ENCODE data around the gene CHD9NB. TPM values are rescaled to one million over a fixed set of nuclear protein-coding genes. Genes with fewer than 3 reads are reported as not detected.

The CHD9NB gene
- total RNA-seq, 4 donors from 2014 or later = 0.13 to 0.72 TPM; not detected in 2

DNA sequence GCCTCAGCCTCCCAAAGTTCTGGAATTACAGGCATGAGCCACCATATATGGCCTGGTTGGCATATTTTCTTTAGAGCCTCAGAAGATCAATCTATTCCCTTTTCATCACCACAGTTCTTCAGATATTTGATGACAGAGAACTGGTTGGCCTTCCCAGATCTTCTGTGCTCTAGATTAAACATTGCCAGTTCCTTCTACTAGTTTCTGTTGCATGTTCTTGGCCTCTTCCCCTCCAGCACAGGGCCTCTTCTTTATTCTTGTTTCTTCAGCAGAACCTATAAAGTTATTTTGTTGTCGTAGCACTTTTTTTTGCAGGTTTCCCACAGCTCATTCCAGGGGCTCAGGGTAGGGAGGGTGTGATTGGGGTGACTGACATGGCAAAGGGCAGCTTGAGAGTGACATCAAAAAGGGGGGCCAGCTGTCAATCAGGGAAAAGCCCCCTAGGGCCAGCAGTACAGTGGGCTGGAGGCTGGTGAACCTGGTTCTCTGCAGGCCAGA, 11.4 kb upstream of the CHD9NB start:
- peak overlapping the region in 3 of 4 donors; percentile 15 to 65 (median 52) for H3K27ac ChIP-seq
- H3K4me1 ChIP-seq = peaks cover 31 to 45% of the 10 kb centered on the region in 2 donors
- H3K9me3 ChIP-seq = no peaks in the 10 kb centered on the region
- H3K36me3 ChIP-seq = no peaks in the 10 kb centered on the region
- intact Hi-C loops (cut with DNase I; ENCODE audit: low total_unique reads) = no loop called here
- TF ChIP-seq, protein P1, sequence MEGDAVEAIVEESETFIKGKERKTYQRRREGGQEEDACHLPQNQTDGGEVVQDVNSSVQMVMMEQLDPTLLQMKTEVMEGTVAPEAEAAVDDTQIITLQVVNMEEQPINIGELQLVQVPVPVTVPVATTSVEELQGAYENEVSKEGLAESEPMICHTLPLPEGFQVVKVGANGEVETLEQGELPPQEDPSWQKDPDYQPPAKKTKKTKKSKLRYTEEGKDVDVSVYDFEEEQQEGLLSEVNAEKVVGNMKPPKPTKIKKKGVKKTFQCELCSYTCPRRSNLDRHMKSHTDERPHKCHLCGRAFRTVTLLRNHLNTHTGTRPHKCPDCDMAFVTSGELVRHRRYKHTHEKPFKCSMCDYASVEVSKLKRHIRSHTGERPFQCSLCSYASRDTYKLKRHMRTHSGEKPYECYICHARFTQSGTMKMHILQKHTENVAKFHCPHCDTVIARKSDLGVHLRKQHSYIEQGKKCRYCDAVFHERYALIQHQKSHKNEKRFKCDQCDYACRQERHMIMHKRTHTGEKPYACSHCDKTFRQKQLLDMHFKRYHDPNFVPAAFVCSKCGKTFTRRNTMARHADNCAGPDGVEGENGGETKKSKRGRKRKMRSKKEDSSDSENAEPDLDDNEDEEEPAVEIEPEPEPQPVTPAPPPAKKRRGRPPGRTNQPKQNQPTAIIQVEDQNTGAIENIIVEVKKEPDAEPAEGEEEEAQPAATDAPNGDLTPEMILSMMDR (IDR thresholded peaks at IDR 0.05 in 4 of 5, conservative IDR thresholded peaks at IDR 0.05 in 1 of 5) = no peak
- no peak for TF ChIP-seq POLR2A (IDR thresholded peaks at IDR 0.05)
- ATAC-seq (no peak), DNase-seq (no peak)
- H3K4me3 ChIP-seq = no peak overlapping the region
- H3K27me3 ChIP-seq = no peaks in the 10 kb centered on the region
- in situ Hi-C loops (cut with MboI; ENCODE audit: low sequenced_read_pairs in 4 of 4) = loop anchor here in 2 of 4 donors (25.0 kb wide), 1 partner anchor 98 kb away; no protein-coding TSS in a partner anchor

DNA sequence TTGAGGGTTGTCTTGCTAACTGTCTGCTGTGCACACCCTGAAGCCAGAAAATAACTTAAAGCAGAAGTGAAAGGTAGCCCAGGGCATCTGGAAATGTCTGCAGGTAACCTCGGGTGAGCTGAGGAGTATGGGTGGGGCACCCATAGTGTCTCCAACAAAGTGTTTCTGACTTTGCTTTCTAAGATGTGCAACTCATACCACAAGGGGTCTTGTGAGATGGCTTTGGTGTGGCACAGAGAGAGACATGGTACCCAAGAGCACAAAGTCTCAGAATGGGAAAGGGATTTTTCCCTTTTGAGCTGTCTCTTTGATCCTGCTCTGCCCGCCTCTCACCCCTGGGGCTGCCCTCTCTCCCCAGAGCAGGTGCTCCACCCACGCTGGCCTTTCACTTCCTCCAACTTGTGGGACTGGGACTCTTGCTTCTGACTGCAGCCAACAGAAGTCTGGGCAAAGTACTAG, 9.0 kb upstream of the CHD9NB start:
- Histone ChIP-seq H3K27me3 (no peaks in the 10 kb centered on the region), H3K4me3 (no peak overlapping the region), H3K4me1 (peaks cover 43 to 55% of the 10 kb centered on the region in 2 donors), H3K9me3 (no peaks in the 10 kb centered on the region), H3K27ac (peak overlapping the region; percentile 33 to 59 (median 44)), H3K36me3 (no peaks in the 10 kb centered on the region)
- DNase-seq = peak in 1 of 2 donors; percentile 45
- TF ChIP-seq, protein P1 (IDR thresholded peaks at IDR 0.05 in 4 of 5, conservative IDR thresholded peaks at IDR 0.05 in 1 of 5) = no peak
- TF ChIP-seq POLR2A (IDR thresholded peaks at IDR 0.05) = no peak
- intact Hi-C loops (cut with DNase I; ENCODE audit: low total_unique reads) = no loop called here
- in situ Hi-C loops (cut with MboI; ENCODE audit: low sequenced_read_pairs in 4 of 4) = loop anchor here in 2 of 4 donors (25.0 kb wide), 1 partner anchor 101 kb away; no protein-coding TSS in a partner anchor
- ATAC-seq = peak in 1 of 2 donors; percentile 29

DNA sequence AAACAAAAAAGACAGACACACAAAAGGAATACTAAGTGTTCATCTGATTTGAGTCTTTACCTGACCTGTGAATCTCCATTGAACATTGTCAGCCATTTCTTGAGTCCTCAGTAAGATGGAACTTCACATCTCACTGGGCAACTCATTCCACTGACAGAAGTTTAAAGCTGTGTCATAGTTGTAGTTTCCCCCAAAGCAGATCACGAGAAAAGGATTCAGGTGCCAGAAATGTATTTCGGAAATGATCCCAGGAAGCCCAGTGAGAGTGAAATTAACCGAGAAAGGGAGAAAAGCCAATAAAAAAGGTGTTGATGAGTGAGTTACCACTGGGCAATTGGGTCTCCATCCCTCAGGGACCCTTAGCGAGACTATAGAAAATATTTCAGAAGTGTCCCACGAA, 8.6 kb upstream of the CHD9NB start:
- no peaks in the 10 kb centered on the region for H3K27me3 ChIP-seq
- ATAC-seq (no peak), DNase-seq (no peak)
- TF ChIP-seq, protein P1 (IDR thresholded peaks at IDR 0.05 in 4 of 5, conservative IDR thresholded peaks at IDR 0.05 in 1 of 5) = no peak
- no peak for TF ChIP-seq POLR2A (IDR thresholded peaks at IDR 0.05)
- no peaks in the 10 kb centered on the region for H3K9me3 ChIP-seq
- H3K27ac ChIP-seq = peak overlapping the region in 3 of 4 donors; percentile 33 to 59 (median 44)
- no peak overlapping the region for H3K4me3 ChIP-seq
- intact Hi-C loops (cut with DNase I; ENCODE audit: low total_unique reads) (no loop called here), in situ Hi-C loops (cut with MboI; ENCODE audit: low sequenced_read_pairs in 4 of 4) (loop anchor here in 2 of 4 donors (25.0 kb wide), 1 partner anchor 101 kb away; no protein-coding TSS in a partner anchor)
- no peaks in the 10 kb centered on the region for H3K36me3 ChIP-seq
- peaks cover 45 to 52% of the 10 kb centered on the region in 2 donors for H3K4me1 ChIP-seq

DNA sequence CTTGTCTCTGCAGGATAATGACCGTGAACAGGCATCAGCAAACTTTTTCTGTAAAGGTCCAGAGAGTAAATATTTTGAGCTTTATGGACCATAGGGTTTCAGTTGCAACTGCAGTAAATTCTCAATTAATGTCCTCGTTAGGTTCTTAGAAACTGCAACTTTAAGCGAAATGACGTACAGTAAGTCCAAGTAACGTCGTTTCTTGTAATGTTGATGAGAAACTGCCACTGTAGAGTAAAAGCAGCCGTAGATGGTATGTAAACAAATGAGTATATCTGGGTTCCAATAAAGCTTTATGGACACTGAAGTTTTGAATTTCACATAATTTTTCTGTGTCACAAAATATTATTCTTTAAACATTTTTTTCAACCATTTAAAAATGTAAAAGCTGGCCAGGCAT, 7.0 kb upstream of the CHD9NB start:
- Histone ChIP-seq H3K4me3 (no peak overlapping the region), H3K27me3 (no peaks in the 10 kb centered on the region), H3K36me3 (no peaks in the 10 kb centered on the region), H3K9me3 (no peaks in the 10 kb centered on the region), H3K4me1 (peaks cover 46% of the 10 kb centered on the region in 2 donors), H3K27ac (no peak overlapping the region)
- intact Hi-C loops (cut with DNase I; ENCODE audit: low total_unique reads) (loop anchor here (5.0 to 10.0 kb wide), 3 partner anchors 223 to 445 kb away; partner anchors contain the start of genes AKTIP and RBL2), in situ Hi-C loops (cut with MboI; ENCODE audit: low sequenced_read_pairs in 4 of 4) (loop anchor here (5.0 to 25.0 kb wide), 5 partner anchors 95 to 148 kb away; no protein-coding TSS in a partner anchor)
- TF ChIP-seq POLR2A (IDR thresholded peaks at IDR 0.05) = no peak
- TF ChIP-seq, protein P1 (IDR thresholded peaks at IDR 0.05 in 4 of 5, conservative IDR thresholded peaks at IDR 0.05 in 1 of 5) = no peak
- no peak for ATAC-seq
- no peak for DNase-seq
